Hindlimb muscle (tissue), 1 donor: Measurements from ENCODE around the gene SUPT6H. TPM values are rescaled to one million over a fixed set of nuclear protein-coding genes. Genes with fewer than 3 reads are reported as not detected.
"Not testable (repeated sequence)": the region's sequence is repeated elsewhere in the genome, so short reads cannot be mapped to it uniquely, and the experiment has no call there.

Experiments used
- DNase-seq: peaks from one replicate; pipeline ENCODE4 v3.0.0-alpha.2; 2013
- polyA plus RNA-seq: library from polyadenylated mRNA; unstranded; fragments of 120-200 nt; gene quantifications from one replicate; pipeline ENCODE4 v1.2.1, GENCODE V29; 2013; ENCODE audit not compliant: insufficient read length

The SUPT6H gene
- polyA plus RNA-seq, 1 donor: 48.0 TPM

- no peak for DNase-seq
Observed at GRCh38 chr17:28719021-28719433, 57.0 kb downstream of the SUPT6H start.

- DNase-seq: no peak
Observed at GRCh38 chr17:28720247-28720996, 58.4 kb downstream of the SUPT6H start.

- not testable (repeated sequence) for DNase-seq
Observed at GRCh38 chr17:28720997-28721329, 59.0 kb downstream of the SUPT6H start.

GRCh38 chr17:28722417-28723158 lies 60.6 kb downstream of the SUPT6H start:
- no peak for DNase-seq

GRCh38 chr17:28723159-28723835 lies 61.3 kb downstream of the SUPT6H start:
- DNase-seq: no peak

GRCh38 chr17:28723836-28724499 lies 62.0 kb downstream of the SUPT6H start:
- DNase-seq: not testable (repeated sequence)

- no peak for DNase-seq
Observed at GRCh38 chr17:28724500-28725165, 62.6 kb downstream of the SUPT6H start.

GRCh38 chr17:28725166-28725659 lies 63.2 kb downstream of the SUPT6H start:
- no peak for DNase-seq

GRCh38 chr17:28725660-28726225 lies 63.7 kb downstream of the SUPT6H start:
- DNase-seq: no peak

GRCh38 chr17:28726226-28726626 lies 64.2 kb downstream of the SUPT6H start, which contains the start of gene TLCD1:
TSS of gene TLCD1 (minus strand) at chr17:28726233. CDS start at chr17:28726097, 136 bp downstream.
- peak; percentile 69 for DNase-seq

GRCh38 chr17:28726627-28727491 lies 64.9 kb downstream of the SUPT6H start:
- DNase-seq: peak; percentile 95

- DNase-seq: peak; percentile 93
Observed at GRCh38 chr17:28728364-28729200, 66.6 kb downstream of the SUPT6H start, which contains the start of gene NEK8. TSS of gene NEK8 (plus strand) at chr17:28728788. CDS start at chr17:28728814, 26 bp downstream.

- no peak for DNase-seq
Observed at GRCh38 chr17:28729950-28730330, 67.9 kb downstream of the SUPT6H start.

- no peak for DNase-seq
Observed at GRCh38 chr17:28733346-28733745, 71.3 kb downstream of the SUPT6H start.

- DNase-seq: no peak
Observed at GRCh38 chr17:28734712-28735241, 72.8 kb downstream of the SUPT6H start.

- no peak for DNase-seq
Observed at GRCh38 chr17:28735242-28735722, 73.3 kb downstream of the SUPT6H start.

GRCh38 chr17:28735913-28736769 lies 74.1 kb downstream of the SUPT6H start:
- not testable (repeated sequence) for DNase-seq

GRCh38 chr17:28737316-28737715 lies 75.3 kb downstream of the SUPT6H start:
- DNase-seq: no peak
